PC-9 (cell line): Measurements from ENCODE around the gene GPD1L. TPM values are rescaled to one million over a fixed set of nuclear protein-coding genes. Genes with fewer than 3 reads are reported as not detected.

Source experiments
- BruUV-seq: library from RNA; stranded (reverse); fragments of 400-500 nt; replicated peaks from 2 replicates; lab custom pipeline; 2021; lab: Mats Ljungman, UMichigan
- CTCF ChIA-PET: fragments of 300-600 bp; sonication (Branson Sonifier 250); formaldehyde crosslinking; loops from one replicate; lab custom pipeline; 2022; ENCODE audit warnings: antibody characterized with exemption; lab: Charles Lee
- POLR2A ChIA-PET: fragments of 300-600 bp; sonication (Branson Sonifier 250); formaldehyde crosslinking; loops from one replicate; lab custom pipeline; 2022; ENCODE audit warnings: antibody characterized with exemption; ENCODE audit not compliant: unreplicated experiment; lab: Charles Lee
- DNase-seq, 2 experiments: peaks; one replicate each; pipeline versions ENCODE4 v3.0.0 to v3.0.0-alpha.2; 2015 to 2022; ENCODE audit warnings: mixed read lengths in 1 of 2
- H2AFZ ChIP-seq: fragments of 200-600 bp; sonication (generic); 2 replicates; pipeline ENCODE4 v1.8.1; 2017; ENCODE audit warnings: antibody characterized with exemption
- H3F3A ChIP-seq: fragments of 200-600 bp; sonication (generic); 2 replicates; pipeline ENCODE4 v1.8.1; 2017; ENCODE audit warnings: antibody characterized with exemption, mild to moderate bottlenecking, low read depth; ENCODE audit not compliant: insufficient read depth
- H3K27ac ChIP-seq: fragments of 200-600 bp; sonication (generic); 2 replicates; pipeline ENCODE4 v1.6.1; 2016; ENCODE audit warnings: mixed run types
- H3K27me3 ChIP-seq: fragments of 200-600 bp; sonication (generic); 2 replicates; pipeline ENCODE4 v1.6.1; 2016; ENCODE audit warnings: low read depth, mixed run types; ENCODE audit not compliant: insufficient read depth
- H3K36me3 ChIP-seq: fragments of 200-600 bp; sonication (generic); 2 replicates; pipeline ENCODE4 v1.6.1; 2016; ENCODE audit warnings: low read depth, mixed run types
- H3K4me1 ChIP-seq: fragments of 200-600 bp; sonication (generic); replicated peaks from 2 replicates; pipeline ENCODE4 v1.6.1; 2016; ENCODE audit warnings: mixed run types; ENCODE audit not compliant: insufficient read depth
- H3K4me2 ChIP-seq: fragments of 200-600 bp; sonication (generic); 2 replicates; pipeline ENCODE4 v1.6.1; 2017; ENCODE audit warnings: mixed run types
- H3K4me3 ChIP-seq: fragments of 200-600 bp; sonication (generic); 2 replicates; pipeline ENCODE4 v1.6.1; 2016; ENCODE audit warnings: mixed run types
- H3K79me2 ChIP-seq: fragments of 200-600 bp; sonication (generic); 2 replicates; pipeline ENCODE4 v1.6.1; 2017; ENCODE audit warnings: low read depth, mixed run types
- H3K9me2 ChIP-seq: fragments of 200-600 bp; sonication (generic); 2 replicates; pipeline ENCODE4 v1.8.1; 2017; ENCODE audit warnings: mild to moderate bottlenecking; ENCODE audit not compliant: insufficient read depth
- H3K9me3 ChIP-seq: fragments of 200-600 bp; sonication (generic); 2 replicates; pipeline ENCODE4 v1.8.1; 2016; ENCODE audit warnings: low read depth; ENCODE audit not compliant: insufficient read depth
- H4K20me1 ChIP-seq: fragments of 200-600 bp; sonication (generic); 2 replicates; pipeline ENCODE4 v1.8.1; 2017; ENCODE audit not compliant: insufficient read depth
- CTCF ChIP-seq: fragments of 200-600 bp; sonication (generic); conservative IDR thresholded peaks from 2 replicates; pipeline ENCODE4 v1.6.1; 2017; ENCODE audit warnings: mixed run types, antibody characterized with exemption, mild to moderate bottlenecking, moderate library complexity
- EZH2 ChIP-seq: fragments of 200-600 bp; sonication (generic); IDR thresholded peaks from 2 replicates; pipeline ENCODE4 v1.8.0; 2017; ENCODE audit warnings: antibody characterized with exemption, low read depth
- intact Hi-C: fragments of 100-400 bp; cut with micrococcal nuclease; formaldehyde crosslinking; loops from one replicate; pipeline ENCODE4 v1.10.0; 2022; ENCODE audit not compliant: unreplicated experiment
- total RNA-seq: library from RNA; stranded (reverse); gene quantifications from 2 replicates; pipeline ENCODE4 v1.2.3, GENCODE V29; 2021

GPD1L gene
- total RNA-seq, 1 experiment from 2014 or later = 10.3 TPM

- Histone ChIP-seq H3K4me1 (peaks cover 10% of the 10 kb centered on the region; the same call in 1 of the 2 replicates), H3K9me2 (no peaks in the 10 kb centered on the region), H3F3A (peaks cover 11% of the 10 kb centered on the region), H3K9me3 (no peaks in the 10 kb centered on the region), H3K27ac (no peak overlapping the region), H4K20me1 (no peaks in the 10 kb centered on the region), H3K36me3 (no peaks in the 10 kb centered on the region), H3K27me3 (no peaks in the 10 kb centered on the region), H3K4me2 (no peak overlapping the region), H3K79me2 (no peaks in the 10 kb centered on the region), H3K4me3 (no peak overlapping the region), H2AFZ (no peak overlapping the region)
- ChIA-PET POLR2A (interaction anchor here (0.7 kb wide), 1 partner anchor 365 kb away, joined by 3 read pairs; no protein-coding TSS in a partner anchor), CTCF (no interaction called here)
- no peak for TF ChIP-seq EZH2
- TF ChIP-seq CTCF = no peak
- DNase-seq = no peak
- intact Hi-C loops = no loop called here
- no TSS peak for BruUV-seq
Measured at GRCh38 chr3:32077260-32078084, 28.9 kb upstream of the GPD1L start.

- ChIA-PET POLR2A (interaction anchor here (0.7 kb wide), 1 partner anchor 365 kb away, joined by 3 read pairs; no protein-coding TSS in a partner anchor), CTCF (no interaction called here)
- Histone ChIP-seq H3K36me3 (no peaks in the 10 kb centered on the region), H2AFZ (no peak overlapping the region), H3K27ac (no peak overlapping the region), H3K79me2 (no peaks in the 10 kb centered on the region), H3K27me3 (no peaks in the 10 kb centered on the region), H3K9me2 (no peaks in the 10 kb centered on the region), H3K4me2 (no peak overlapping the region), H3K4me3 (no peak overlapping the region), H3K4me1 (peaks cover 17% of the 10 kb centered on the region; the same call in 1 of the 2 replicates), H3K9me3 (no peaks in the 10 kb centered on the region), H3F3A (peaks cover 11% of the 10 kb centered on the region), H4K20me1 (no peaks in the 10 kb centered on the region)
- no TSS peak for BruUV-seq
- TF ChIP-seq CTCF (no peak), EZH2 (no peak)
- intact Hi-C loops = no loop called here
- DNase-seq = no peak
Measured at GRCh38 chr3:32078085-32078634, 28.3 kb upstream of the GPD1L start.

GRCh38 chr3:32078864-32079263 is 27.6 kb upstream of the GPD1L start:
- Histone ChIP-seq H3F3A (peaks cover 11% of the 10 kb centered on the region), H3K79me2 (no peaks in the 10 kb centered on the region), H3K4me1 (peaks cover 17% of the 10 kb centered on the region; the same call in 1 of the 2 replicates), H4K20me1 (no peaks in the 10 kb centered on the region), H3K27ac (no peak overlapping the region), H3K27me3 (no peaks in the 10 kb centered on the region), H3K9me3 (no peaks in the 10 kb centered on the region), H3K4me3 (no peak overlapping the region), H3K9me2 (no peaks in the 10 kb centered on the region), H3K36me3 (no peaks in the 10 kb centered on the region), H3K4me2 (no peak overlapping the region), H2AFZ (no peak overlapping the region)
- intact Hi-C loops = no loop called here
- ChIA-PET CTCF (no interaction called here), POLR2A (no interaction called here)
- TF ChIP-seq EZH2 = no peak
- TF ChIP-seq CTCF = no peak
- BruUV-seq = no TSS peak
- DNase-seq = no peak
